Right lobe of liver (tissue), 6 donors: ENCODE measurements around the gene GADL1. TPM values are rescaled to one million over a fixed set of nuclear protein-coding genes. Genes with fewer than 3 reads are reported as not detected.

Source experiments
- ATAC-seq, 4 donors: fragments of 200-7000 bp; cut with Tn5 transposase; one replicate each; pipeline ENCODE4 v1.9.1; 2020; ENCODE audit warnings: mild to moderate bottlenecking in 4 of 4, moderate library complexity in 4 of 4
- DNase-seq, 3 donors: peaks; one replicate each; pipeline ENCODE4 v3.0.0-alpha.2; 2020
- H3K27ac ChIP-seq, 3 donors: fragments of 200-600 bp; one replicate each; pipeline ENCODE4 v1.8.0; 2022
- H3K27me3 ChIP-seq, 2 donors: fragments of 200-600 bp; one replicate each; pipeline ENCODE4 v1.8.0; 2022
- H3K36me3 ChIP-seq, 4 donors: fragments of 200-600 bp; sonication (generic) in 1 of 4; one replicate each; pipeline versions ENCODE4 v1.5.1 to v1.8.0; 2017 to 2022; ENCODE audit warnings: control low read depth in 1 of 4
- H3K4me1 ChIP-seq, 4 donors: fragments of 200-600 bp; sonication (generic) in 1 of 4; one replicate each; pipeline versions ENCODE4 v1.5.1 to v1.8.0; 2017 to 2022; ENCODE audit warnings: control low read depth in 1 of 4
- H3K4me3 ChIP-seq, 3 donors: fragments of 200-600 bp; one replicate each; pipeline ENCODE4 v1.8.0; 2022
- H3K9me3 ChIP-seq, 4 donors: fragments of 200-600 bp; sonication (generic) in 1 of 4; one replicate each; pipeline versions ENCODE4 v1.5.1 to v1.8.0; 2017 to 2022; ENCODE audit warnings: control low read depth in 1 of 4
- POLR2A ChIP-seq: fragments of 450-650 bp; IDR thresholded peaks from one replicate; pipeline ENCODE4 v1.6.1; 2017; ENCODE audit warnings: antibody characterized with exemption, mild to moderate bottlenecking
- WGBS: methylation state at CpG from one replicate; pipeline ENCODE4 v1.1.6; 2018; ENCODE audit warnings: low coverage, low lambda C conversion rate; ENCODE audit not compliant: insufficient coverage; ENCODE audit errors: missing lambda C conversion rate; 5-methylcytosine and 5-hydroxymethylcytosine counted together
- intact Hi-C, 2 donors: fragments of 100-400 bp; cut with DNase I; formaldehyde crosslinking; loops; one replicate each; pipeline versions ENCODE4 v1.11.2 to v1.14.1; 2022
- total RNA-seq, 6 experiments: library from RNA; depleted of rRNA in 2 of 6; stranded (reverse); fragments of >200 nt in 2 of 6; fragmentation: NEBNext Ultra II Directional in 3 of 6; extraction: Animal tissue kit (Norgen Biotek cat#: 25700) in 3 of 6; gene quantifications; one replicate each; pipeline versions ENCODE4 v1.1.0 to v1.2.4, GENCODE V29; 2016 to 2023
- TF ChIP-seq, protein P1 (sequence below), 4 donors: fragments of 200-600 bp in 3 of 4; fragments of 450-650 bp in 1 of 4; IDR thresholded peaks; one replicate each; pipeline versions ENCODE4 v1.5.1 to v1.8.0; 2016 to 2022; ENCODE audit warnings: antibody characterized with exemption in 4 of 4, mild to moderate bottlenecking in 2 of 4
- donor health status: DM: no; HTN: yes; CAD: no.
- donor health status: DM: no; HTN: no; CAD: no.
- donor health status: DM: no; HTN: no; CAD: no.
- donor health status: DM: no; HTN: yes; CAD: no.
- donor health status: DM: no; HTN: yes; CAD: no.

GADL1 gene
- total RNA-seq, 6 experiments from 2014 or later = not detected

GRCh38 chr3:30776186-30776815 is 118.2 kb downstream of the GADL1 start:
- peak; percentile 80 to 99 (median 91) for ATAC-seq
- 38% methylated on average over 3 of the region's 3 CpGs for WGBS
- intact Hi-C loops = no loop called here
- DNase-seq = peak in 2 of 3 donors; percentile 26 to 47
- Histone ChIP-seq H3K9me3 (no peaks in the 10 kb centered on the region), H3K27ac (no peak overlapping the region), H3K4me3 (no peak overlapping the region), H3K36me3 (no peaks in the 10 kb centered on the region), H3K27me3 (no peaks in the 10 kb centered on the region), H3K4me1 (peaks cover 0 to 4% (median 0%) of the 10 kb centered on the region in 4 donors)
- no peak for TF ChIP-seq POLR2A
- TF ChIP-seq, protein P1, sequence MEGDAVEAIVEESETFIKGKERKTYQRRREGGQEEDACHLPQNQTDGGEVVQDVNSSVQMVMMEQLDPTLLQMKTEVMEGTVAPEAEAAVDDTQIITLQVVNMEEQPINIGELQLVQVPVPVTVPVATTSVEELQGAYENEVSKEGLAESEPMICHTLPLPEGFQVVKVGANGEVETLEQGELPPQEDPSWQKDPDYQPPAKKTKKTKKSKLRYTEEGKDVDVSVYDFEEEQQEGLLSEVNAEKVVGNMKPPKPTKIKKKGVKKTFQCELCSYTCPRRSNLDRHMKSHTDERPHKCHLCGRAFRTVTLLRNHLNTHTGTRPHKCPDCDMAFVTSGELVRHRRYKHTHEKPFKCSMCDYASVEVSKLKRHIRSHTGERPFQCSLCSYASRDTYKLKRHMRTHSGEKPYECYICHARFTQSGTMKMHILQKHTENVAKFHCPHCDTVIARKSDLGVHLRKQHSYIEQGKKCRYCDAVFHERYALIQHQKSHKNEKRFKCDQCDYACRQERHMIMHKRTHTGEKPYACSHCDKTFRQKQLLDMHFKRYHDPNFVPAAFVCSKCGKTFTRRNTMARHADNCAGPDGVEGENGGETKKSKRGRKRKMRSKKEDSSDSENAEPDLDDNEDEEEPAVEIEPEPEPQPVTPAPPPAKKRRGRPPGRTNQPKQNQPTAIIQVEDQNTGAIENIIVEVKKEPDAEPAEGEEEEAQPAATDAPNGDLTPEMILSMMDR (IDR thresholded peaks at IDR 0.05) = no peak

- Histone ChIP-seq H3K36me3 (no peaks in the 10 kb centered on the region), H3K4me1 (peaks cover 0 to 4% (median 0%) of the 10 kb centered on the region in 4 donors), H3K9me3 (no peaks in the 10 kb centered on the region), H3K4me3 (no peak overlapping the region), H3K27ac (no peak overlapping the region), H3K27me3 (no peaks in the 10 kb centered on the region)
- intact Hi-C loops = no loop called here
- no peak for TF ChIP-seq POLR2A
- TF ChIP-seq, protein P1 (IDR thresholded peaks at IDR 0.05) = no peak
- ATAC-seq (no peak), DNase-seq (no peak)
- WGBS = 70% methylated on average over 9 of the region's 10 CpGs
Measured at GRCh38 chr3:30775040-30775439, 119.4 kb downstream of the GADL1 start.

- no peaks in the 10 kb centered on the region for H3K9me3 ChIP-seq
- intact Hi-C loops = no loop called here
- no peak overlapping the region for H3K27ac ChIP-seq
- 100% methylated on average over 2 of the region's 2 CpGs for WGBS
- ATAC-seq = no peak
- no peak overlapping the region for H3K4me3 ChIP-seq
- no peak for DNase-seq
- TF ChIP-seq POLR2A = no peak
- TF ChIP-seq, protein P1 (IDR thresholded peaks at IDR 0.05) = no peak
- H3K4me1 ChIP-seq = peaks cover 0 to 4% (median 0%) of the 10 kb centered on the region in 4 donors
- no peaks in the 10 kb centered on the region for H3K27me3 ChIP-seq
- no peaks in the 10 kb centered on the region for H3K36me3 ChIP-seq
Measured at GRCh38 chr3:30774062-30774461, 120.4 kb downstream of the GADL1 start.

DNA sequence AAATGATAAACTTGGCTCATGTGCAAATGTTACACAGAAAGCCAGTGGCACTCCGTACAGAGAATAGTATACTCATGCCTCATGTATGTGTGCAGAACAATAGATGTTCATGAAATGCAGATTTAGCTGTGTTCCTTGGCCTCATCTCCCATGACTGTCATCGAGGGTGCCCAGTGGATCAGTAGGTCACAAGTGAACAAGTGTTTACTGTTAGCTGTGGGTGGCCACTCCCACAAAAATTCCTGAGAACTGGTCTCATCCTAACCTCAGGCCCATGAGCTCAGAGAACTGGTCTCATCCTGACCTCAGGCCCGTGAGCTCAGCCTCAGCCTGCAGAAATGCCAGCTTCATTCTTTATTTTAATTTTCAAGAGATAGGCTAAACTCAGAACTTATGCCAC is 124.1 kb downstream of the GADL1 start:
- Histone ChIP-seq H3K27me3 (no peaks in the 10 kb centered on the region), H3K4me3 (no peak overlapping the region), H3K9me3 (no peaks in the 10 kb centered on the region), H3K4me1 (no peaks in the 10 kb centered on the region), H3K36me3 (no peaks in the 10 kb centered on the region), H3K27ac (no peak overlapping the region)
- intact Hi-C loops = no loop called here
- no peak for TF ChIP-seq POLR2A
- TF ChIP-seq, protein P1 (IDR thresholded peaks at IDR 0.05) = no peak
- DNase-seq = peak in 1 of 3 donors; percentile 29
- peak; percentile 46 to 98 (median 70) for ATAC-seq
- 35% methylated on average over 3 of the region's 3 CpGs for WGBS
